HL-60 (cell line): ENCODE data around the gene DNAJC18.

Source experiments
- DNase-seq, 2 experiments: peaks; one replicate each; pipeline ENCODE4 v3.0.0-alpha.2; 2010 to 2020; ENCODE audit warnings: low read depth in 1 of 2, low spot score in 1 of 2
- H3K27ac ChIP-seq: fragments of 250-450 bp; sonication (Bioruptor Pico); replicated peaks from 2 replicates; pipeline ENCODE4 v1.5.1; 2020; ENCODE audit warnings: mild to moderate bottlenecking, moderate library complexity
- H3K27me3 ChIP-seq: fragments of 250-450 bp; sonication (Bioruptor Pico); 2 replicates; pipeline ENCODE4 v1.5.1; 2021; ENCODE audit warnings: mild to moderate bottlenecking, moderate library complexity; ENCODE audit not compliant: insufficient read depth, poor library complexity, severe bottlenecking
- H3K4me3 ChIP-seq: replicated peaks from 2 replicates; pipeline ENCODE4 v1.5.1; 2011; ENCODE audit warnings: mild to moderate bottlenecking, control low read depth, low read length; ENCODE audit not compliant: insufficient read depth
- CTCF ChIP-seq: IDR thresholded peaks from one replicate; pipeline ENCODE4 v1.5.1; 2011; ENCODE audit warnings: low read length, control low read depth, inconsistent platforms; ENCODE audit not compliant: insufficient read depth
- GABPA ChIP-seq: IDR thresholded peaks from 2 replicates; pipeline ENCODE4 v1.6.1; 2012; ENCODE audit warnings: low read depth
- POLR2AphosphoS5 ChIP-seq: IDR thresholded peaks from 2 replicates; pipeline ENCODE4 v1.6.1; 2012; ENCODE audit warnings: low read depth
- SPI1 ChIP-seq: IDR thresholded peaks from 2 replicates; pipeline ENCODE4 v1.6.1; 2012; ENCODE audit warnings: low read depth, mild to moderate bottlenecking, borderline replicate concordance
- TF ChIP-seq, protein P1 (sequence below): IDR thresholded peaks from 2 replicates; pipeline ENCODE4 v1.6.1; 2012; ENCODE audit warnings: low read depth; ENCODE audit not compliant: insufficient replicate concordance

The DNAJC18 gene

GRCh38 chr5:139376364-139376763 is 63.0 kb downstream of the DNAJC18 start:
- DNase-seq = no peak
- no peak overlapping the region for H3K4me3 ChIP-seq
- no peak overlapping the region for H3K27ac ChIP-seq
- H3K27me3 ChIP-seq = no peaks in the 10 kb centered on the region
- TF ChIP-seq GABPA (no peak), POLR2AphosphoS5 (no peak), CTCF (no peak), SPI1 (no peak)
- TF ChIP-seq, protein P1, sequence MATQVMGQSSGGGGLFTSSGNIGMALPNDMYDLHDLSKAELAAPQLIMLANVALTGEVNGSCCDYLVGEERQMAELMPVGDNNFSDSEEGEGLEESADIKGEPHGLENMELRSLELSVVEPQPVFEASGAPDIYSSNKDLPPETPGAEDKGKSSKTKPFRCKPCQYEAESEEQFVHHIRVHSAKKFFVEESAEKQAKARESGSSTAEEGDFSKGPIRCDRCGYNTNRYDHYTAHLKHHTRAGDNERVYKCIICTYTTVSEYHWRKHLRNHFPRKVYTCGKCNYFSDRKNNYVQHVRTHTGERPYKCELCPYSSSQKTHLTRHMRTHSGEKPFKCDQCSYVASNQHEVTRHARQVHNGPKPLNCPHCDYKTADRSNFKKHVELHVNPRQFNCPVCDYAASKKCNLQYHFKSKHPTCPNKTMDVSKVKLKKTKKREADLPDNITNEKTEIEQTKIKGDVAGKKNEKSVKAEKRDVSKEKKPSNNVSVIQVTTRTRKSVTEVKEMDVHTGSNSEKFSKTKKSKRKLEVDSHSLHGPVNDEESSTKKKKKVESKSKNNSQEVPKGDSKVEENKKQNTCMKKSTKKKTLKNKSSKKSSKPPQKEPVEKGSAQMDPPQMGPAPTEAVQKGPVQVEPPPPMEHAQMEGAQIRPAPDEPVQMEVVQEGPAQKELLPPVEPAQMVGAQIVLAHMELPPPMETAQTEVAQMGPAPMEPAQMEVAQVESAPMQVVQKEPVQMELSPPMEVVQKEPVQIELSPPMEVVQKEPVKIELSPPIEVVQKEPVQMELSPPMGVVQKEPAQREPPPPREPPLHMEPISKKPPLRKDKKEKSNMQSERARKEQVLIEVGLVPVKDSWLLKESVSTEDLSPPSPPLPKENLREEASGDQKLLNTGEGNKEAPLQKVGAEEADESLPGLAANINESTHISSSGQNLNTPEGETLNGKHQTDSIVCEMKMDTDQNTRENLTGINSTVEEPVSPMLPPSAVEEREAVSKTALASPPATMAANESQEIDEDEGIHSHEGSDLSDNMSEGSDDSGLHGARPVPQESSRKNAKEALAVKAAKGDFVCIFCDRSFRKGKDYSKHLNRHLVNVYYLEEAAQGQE = no peak

GRCh38 chr5:139374909-139375308 is 64.4 kb downstream of the DNAJC18 start:
- TF ChIP-seq CTCF = no peak
- no peak for TF ChIP-seq SPI1
- no peak for TF ChIP-seq POLR2AphosphoS5
- TF ChIP-seq, protein P1 = no peak
- no peak for TF ChIP-seq GABPA
- Histone ChIP-seq H3K27ac (no peak overlapping the region), H3K4me3 (no peak overlapping the region), H3K27me3 (no peaks in the 10 kb centered on the region)
- DNase-seq = no peak

- Histone ChIP-seq H3K27me3 (no peaks in the 10 kb centered on the region), H3K27ac (no peak overlapping the region), H3K4me3 (no peak overlapping the region)
- DNase-seq = no peak
- no peak for TF ChIP-seq SPI1
- no peak for TF ChIP-seq CTCF
Observed at GRCh38 chr5:139371482-139372435, 67.6 kb downstream of the DNAJC18 start.

- DNase-seq = no peak
Observed at GRCh38 chr5:139369181-139369580, 70.1 kb downstream of the DNAJC18 start.

More at GRCh38 chr5:139369181-139369580, 70.1 kb downstream of the DNAJC18 start:
- Histone ChIP-seq H3K27me3 (no peaks in the 10 kb centered on the region), H3K4me3 (no peak overlapping the region), H3K27ac (no peak overlapping the region)
- TF ChIP-seq, protein P1 = no peak
- TF ChIP-seq GABPA (no peak), POLR2AphosphoS5 (no peak), CTCF (no peak), SPI1 (no peak)
